ENCODE measurements around the gene UMODL1. TPM values are rescaled to one million over a fixed set of nuclear protein-coding genes. Genes with fewer than 3 reads are reported as not detected.

Gene UMODL1
- total and polyA plus RNA-seq, 10 of the 15 experiments (the other 5 are each of a cell fraction or from before 2014, with no cell fraction given): 0.01 to 0.11 (median 0.03) TPM; not detected in 5

DNA sequence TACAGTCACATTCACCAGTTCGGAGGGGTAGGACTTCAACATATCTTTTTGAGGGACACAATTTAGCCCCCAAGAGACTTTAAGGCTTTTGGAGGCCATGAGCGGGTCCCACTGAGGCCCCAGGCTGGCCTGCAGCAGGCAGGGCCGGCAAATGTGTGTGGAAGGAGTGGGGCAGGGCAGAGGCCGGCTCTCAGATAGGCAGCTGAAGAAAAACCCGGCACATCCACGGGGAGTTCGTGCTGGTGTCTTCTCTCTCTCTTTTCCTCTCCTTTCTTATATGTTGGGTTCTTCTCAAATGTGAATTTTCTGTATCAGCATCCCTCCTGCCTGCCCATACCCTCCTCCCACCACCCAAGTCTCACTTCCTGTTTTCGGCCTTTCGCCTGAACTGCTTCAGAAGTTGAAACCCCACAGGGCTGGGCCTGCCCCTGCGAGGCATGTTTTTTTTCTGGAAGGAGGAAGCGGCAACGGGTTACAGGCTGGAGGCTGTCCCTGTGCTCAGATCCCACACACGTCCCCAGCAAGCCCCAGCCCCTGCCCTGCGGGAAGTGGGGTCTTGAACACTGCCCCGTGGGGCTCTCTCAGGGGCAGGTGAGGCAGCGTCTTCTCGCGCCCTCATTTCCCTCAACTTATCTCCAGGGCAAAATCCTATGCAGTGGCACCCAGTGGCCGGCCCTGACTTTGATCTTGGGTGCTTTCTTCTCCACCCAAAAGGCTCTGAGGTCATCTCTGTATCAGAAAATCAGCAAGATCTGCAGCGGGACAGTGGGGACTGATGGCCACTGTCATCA lies 9.7 kb upstream of the UMODL1 start (continued):
- TF ChIP-seq, protein P1, sequence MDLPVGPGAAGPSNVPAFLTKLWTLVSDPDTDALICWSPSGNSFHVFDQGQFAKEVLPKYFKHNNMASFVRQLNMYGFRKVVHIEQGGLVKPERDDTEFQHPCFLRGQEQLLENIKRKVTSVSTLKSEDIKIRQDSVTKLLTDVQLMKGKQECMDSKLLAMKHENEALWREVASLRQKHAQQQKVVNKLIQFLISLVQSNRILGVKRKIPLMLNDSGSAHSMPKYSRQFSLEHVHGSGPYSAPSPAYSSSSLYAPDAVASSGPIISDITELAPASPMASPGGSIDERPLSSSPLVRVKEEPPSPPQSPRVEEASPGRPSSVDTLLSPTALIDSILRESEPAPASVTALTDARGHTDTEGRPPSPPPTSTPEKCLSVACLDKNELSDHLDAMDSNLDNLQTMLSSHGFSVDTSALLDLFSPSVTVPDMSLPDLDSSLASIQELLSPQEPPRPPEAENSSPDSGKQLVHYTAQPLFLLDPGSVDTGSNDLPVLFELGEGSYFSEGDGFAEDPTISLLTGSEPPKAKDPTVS (IDR thresholded peaks at IDR 0.05; ENCODE audit: low read depth, low read length): no peak
- TF ChIP-seq HDGF (IDR thresholded peaks at IDR 0.05) (peak; percentile 28; the same call in 1 of the 2 replicates), ETV6 (conservative IDR thresholded peaks at IDR 0.05 in 1 of 2, IDR thresholded peaks at IDR 0.05 in 1 of 2; ENCODE audit: borderline replicate concordance in 1 of 2, low read depth in 1 of 2) (peak in 1 of 2 experiments; percentile 54; a peak in 1 of 4 replicates), HCFC1 (IDR thresholded peaks at IDR 0.05; ENCODE audit: low read length) (no peak), POLR2AphosphoS2 (IDR thresholded peaks at IDR 0.05; ENCODE audit: low read depth, low read length) (no peak), HDAC6 (IDR thresholded peaks at IDR 0.05; ENCODE audit: unreplicated experiment) (no peak), IKZF1 (conservative IDR thresholded peaks at IDR 0.05) (peak; percentile 89), GATAD2B (conservative IDR thresholded peaks at IDR 0.05; ENCODE audit: low read depth) (peak; percentile 89), CBX3 (IDR thresholded peaks at IDR 0.05; ENCODE audit: borderline replicate concordance, low read depth) (no peak), JUNB (IDR thresholded peaks at IDR 0.05) (no peak), JUND (IDR thresholded peaks at IDR 0.05; ENCODE audit: low read depth, low read length) (no peak), RB1 (IDR thresholded peaks at IDR 0.05; ENCODE audit: borderline replicate concordance) (0 out of 2 replicates have a peak, but pooled peaks have one; percentile 64), SPI1 (IDR thresholded peaks at IDR 0.05; ENCODE audit: borderline replicate concordance, insufficient read depth, low read depth, low read length) (peak; percentile 100), ASH2L (IDR thresholded peaks at IDR 0.05; ENCODE audit: borderline replicate concordance, low read depth) (no peak), MYC (IDR thresholded peaks at IDR 0.05; ENCODE audit: insufficient read depth, insufficient read length, insufficient replicate concordance, low read length, severe bottlenecking) (no peak)
- TF ChIP-seq, protein P2, sequence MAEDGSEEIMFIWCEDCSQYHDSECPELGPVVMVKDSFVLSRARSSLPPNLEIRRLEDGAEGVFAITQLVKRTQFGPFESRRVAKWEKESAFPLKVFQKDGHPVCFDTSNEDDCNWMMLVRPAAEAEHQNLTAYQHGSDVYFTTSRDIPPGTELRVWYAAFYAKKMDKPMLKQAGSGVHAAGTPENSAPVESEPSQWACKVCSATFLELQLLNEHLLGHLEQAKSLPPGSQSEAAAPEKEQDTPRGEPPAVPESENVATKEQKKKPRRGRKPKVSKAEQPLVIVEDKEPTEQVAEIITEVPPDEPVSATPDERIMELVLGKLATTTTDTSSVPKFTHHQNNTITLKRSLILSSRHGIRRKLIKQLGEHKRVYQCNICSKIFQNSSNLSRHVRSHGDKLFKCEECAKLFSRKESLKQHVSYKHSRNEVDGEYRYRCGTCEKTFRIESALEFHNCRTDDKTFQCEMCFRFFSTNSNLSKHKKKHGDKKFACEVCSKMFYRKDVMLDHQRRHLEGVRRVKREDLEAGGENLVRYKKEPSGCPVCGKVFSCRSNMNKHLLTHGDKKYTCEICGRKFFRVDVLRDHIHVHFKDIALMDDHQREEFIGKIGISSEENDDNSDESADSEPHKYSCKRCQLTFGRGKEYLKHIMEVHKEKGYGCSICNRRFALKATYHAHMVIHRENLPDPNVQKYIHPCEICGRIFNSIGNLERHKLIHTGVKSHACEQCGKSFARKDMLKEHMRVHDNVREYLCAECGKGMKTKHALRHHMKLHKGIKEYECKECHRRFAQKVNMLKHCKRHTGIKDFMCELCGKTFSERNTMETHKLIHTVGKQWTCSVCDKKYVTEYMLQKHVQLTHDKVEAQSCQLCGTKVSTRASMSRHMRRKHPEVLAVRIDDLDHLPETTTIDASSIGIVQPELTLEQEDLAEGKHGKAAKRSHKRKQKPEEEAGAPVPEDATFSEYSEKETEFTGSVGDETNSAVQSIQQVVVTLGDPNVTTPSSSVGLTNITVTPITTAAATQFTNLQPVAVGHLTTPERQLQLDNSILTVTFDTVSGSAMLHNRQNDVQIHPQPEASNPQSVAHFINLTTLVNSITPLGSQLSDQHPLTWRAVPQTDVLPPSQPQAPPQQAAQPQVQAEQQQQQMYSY (CRISPR knock-in tag; IDR thresholded peaks at IDR 0.05): no peak
- TF ChIP-seq, protein P3, sequence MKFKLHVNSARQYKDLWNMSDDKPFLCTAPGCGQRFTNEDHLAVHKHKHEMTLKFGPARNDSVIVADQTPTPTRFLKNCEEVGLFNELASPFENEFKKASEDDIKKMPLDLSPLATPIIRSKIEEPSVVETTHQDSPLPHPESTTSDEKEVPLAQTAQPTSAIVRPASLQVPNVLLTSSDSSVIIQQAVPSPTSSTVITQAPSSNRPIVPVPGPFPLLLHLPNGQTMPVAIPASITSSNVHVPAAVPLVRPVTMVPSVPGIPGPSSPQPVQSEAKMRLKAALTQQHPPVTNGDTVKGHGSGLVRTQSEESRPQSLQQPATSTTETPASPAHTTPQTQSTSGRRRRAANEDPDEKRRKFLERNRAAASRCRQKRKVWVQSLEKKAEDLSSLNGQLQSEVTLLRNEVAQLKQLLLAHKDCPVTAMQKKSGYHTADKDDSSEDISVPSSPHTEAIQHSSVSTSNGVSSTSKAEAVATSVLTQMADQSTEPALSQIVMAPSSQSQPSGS (IDR thresholded peaks at IDR 0.05; ENCODE audit: low read length): no peak
- TF ChIP-seq, protein P4, sequence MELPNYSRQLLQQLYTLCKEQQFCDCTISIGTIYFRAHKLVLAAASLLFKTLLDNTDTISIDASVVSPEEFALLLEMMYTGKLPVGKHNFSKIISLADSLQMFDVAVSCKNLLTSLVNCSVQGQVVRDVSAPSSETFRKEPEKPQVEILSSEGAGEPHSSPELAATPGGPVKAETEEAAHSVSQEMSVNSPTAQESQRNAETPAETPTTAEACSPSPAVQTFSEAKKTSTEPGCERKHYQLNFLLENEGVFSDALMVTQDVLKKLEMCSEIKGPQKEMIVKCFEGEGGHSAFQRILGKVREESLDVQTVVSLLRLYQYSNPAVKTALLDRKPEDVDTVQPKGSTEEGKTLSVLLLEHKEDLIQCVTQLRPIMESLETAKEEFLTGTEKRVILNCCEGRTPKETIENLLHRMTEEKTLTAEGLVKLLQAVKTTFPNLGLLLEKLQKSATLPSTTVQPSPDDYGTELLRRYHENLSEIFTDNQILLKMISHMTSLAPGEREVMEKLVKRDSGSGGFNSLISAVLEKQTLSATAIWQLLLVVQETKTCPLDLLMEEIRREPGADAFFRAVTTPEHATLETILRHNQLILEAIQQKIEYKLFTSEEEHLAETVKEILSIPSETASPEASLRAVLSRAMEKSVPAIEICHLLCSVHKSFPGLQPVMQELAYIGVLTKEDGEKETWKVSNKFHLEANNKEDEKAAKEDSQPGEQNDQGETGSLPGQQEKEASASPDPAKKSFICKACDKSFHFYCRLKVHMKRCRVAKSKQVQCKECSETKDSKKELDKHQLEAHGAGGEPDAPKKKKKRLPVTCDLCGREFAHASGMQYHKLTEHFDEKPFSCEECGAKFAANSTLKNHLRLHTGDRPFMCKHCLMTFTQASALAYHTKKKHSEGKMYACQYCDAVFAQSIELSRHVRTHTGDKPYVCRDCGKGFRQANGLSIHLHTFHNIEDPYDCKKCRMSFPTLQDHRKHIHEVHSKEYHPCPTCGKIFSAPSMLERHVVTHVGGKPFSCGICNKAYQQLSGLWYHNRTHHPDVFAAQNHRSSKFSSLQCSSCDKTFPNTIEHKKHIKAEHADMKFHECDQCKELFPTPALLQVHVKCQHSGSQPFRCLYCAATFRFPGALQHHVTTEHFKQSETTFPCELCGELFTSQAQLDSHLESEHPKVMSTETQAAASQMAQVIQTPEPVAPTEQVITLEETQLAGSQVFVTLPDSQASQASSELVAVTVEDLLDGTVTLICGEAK (IDR thresholded peaks at IDR 0.05; ENCODE audit: borderline replicate concordance): 0 out of 2 replicates have a peak, but pooled peaks have one; percentile 14

All from GM12878 (cell line).